DND-41 (cell line): ENCODE data around the gene PRKCZ.

Source experiments
- ATAC-seq: fragments of 200-7000 bp; cut with Tn5 transposase; 3 replicates; pipeline ENCODE4 v1.9.1; 2021; ENCODE audit warnings: low read depth; ENCODE audit not compliant: insufficient read depth
- DNase-seq: peaks from one replicate; pipeline ENCODE4 v3.0.0-alpha.2; 2020
- H2AFZ ChIP-seq: 2 replicates; pipeline ENCODE4 v1.6.0; 2012; ENCODE audit warnings: low read depth, low read length
- H3K27ac ChIP-seq: 2 replicates; pipeline ENCODE4 v1.5.1; 2012; ENCODE audit warnings: low read length, inconsistent platforms
- H3K27me3 ChIP-seq: fragments of 200-600 bp; sonication (generic); 2 replicates; pipeline ENCODE4 v1.6.0; 2012; ENCODE audit warnings: low read length, mild to moderate bottlenecking, inconsistent platforms; ENCODE audit not compliant: insufficient read depth, poor library complexity
- H3K36me3 ChIP-seq: 2 replicates; pipeline ENCODE4 v1.5.1; 2012; ENCODE audit warnings: low read length, inconsistent platforms; ENCODE audit not compliant: insufficient read depth
- H3K4me1 ChIP-seq: 2 replicates; pipeline ENCODE4 v1.5.1; 2012; ENCODE audit warnings: mild to moderate bottlenecking, low read length; ENCODE audit not compliant: insufficient read depth
- H3K4me2 ChIP-seq: 2 replicates; pipeline ENCODE4 v1.6.0; 2012; ENCODE audit warnings: mild to moderate bottlenecking, moderate library complexity, low read length, inconsistent platforms; ENCODE audit not compliant: insufficient read depth
- H3K4me3 ChIP-seq, 2 experiments: fragments of 200-600 bp in 1 of 2; shearing (Covaris generic) in 1 of 2; 2 replicates each; pipeline ENCODE4 v1.5.1; 2012 to 2016; ENCODE audit warnings: inconsistent platforms in 2 of 2, low read length in 2 of 2, mild to moderate bottlenecking in 2 of 2, low read depth in 1 of 2, moderate library complexity in 1 of 2
- H3K79me2 ChIP-seq: 2 replicates; pipeline ENCODE4 v1.6.0; 2012; ENCODE audit warnings: low read length, inconsistent platforms; ENCODE audit not compliant: insufficient read depth
- H3K9ac ChIP-seq: 2 replicates; pipeline ENCODE4 v1.6.0; 2012; ENCODE audit warnings: low read depth, mild to moderate bottlenecking, inconsistent platforms, low read length, moderate library complexity
- H3K9me3 ChIP-seq: 2 replicates; pipeline ENCODE4 v1.5.1; 2012; ENCODE audit warnings: low read length, moderate library complexity, mild to moderate bottlenecking, inconsistent platforms; ENCODE audit not compliant: insufficient read depth, severe bottlenecking
- H4K20me1 ChIP-seq: 2 replicates; pipeline ENCODE4 v1.6.0; 2012; ENCODE audit warnings: low read length; ENCODE audit not compliant: insufficient read depth
- CTCF ChIP-seq: IDR thresholded peaks from 2 replicates; pipeline ENCODE4 v1.5.1; 2012; ENCODE audit warnings: borderline replicate concordance, low read length, moderate library complexity, mild to moderate bottlenecking; ENCODE audit not compliant: poor library complexity, severe bottlenecking; ENCODE audit errors: extremely low read depth
- EZH2 ChIP-seq: IDR thresholded peaks from 3 replicates; pipeline ENCODE4 v1.6.1; 2012; ENCODE audit warnings: borderline replicate concordance, low read depth, mild to moderate bottlenecking, moderate library complexity, low read length, inconsistent platforms; ENCODE audit not compliant: severe bottlenecking

PRKCZ gene

GRCh38 chr1:2148691-2149090 is 98.5 kb downstream of the PRKCZ start:
- Histone ChIP-seq H2AFZ (no peak overlapping the region), H3K27me3 (peaks cover 11% of the 10 kb centered on the region), H3K36me3 (no peaks in the 10 kb centered on the region), H3K9me3 (no peaks in the 10 kb centered on the region), H3K4me1 (no peaks in the 10 kb centered on the region), H3K4me2 (no peak overlapping the region), H3K4me3 (no peak overlapping the region), H3K9ac (no peak overlapping the region), H3K27ac (no peak overlapping the region), H4K20me1 (peaks cover 10% of the 10 kb centered on the region; the same call in 1 of the 2 replicates), H3K79me2 (no peaks in the 10 kb centered on the region)
- ATAC-seq (peak; percentile 79), DNase-seq (peak; percentile 40)
- TF ChIP-seq EZH2 (no peak), CTCF (no peak)

GRCh38 chr1:2150801-2151200 is 100.6 kb downstream of the PRKCZ start:
- H2AFZ ChIP-seq = no peak overlapping the region
- no peaks in the 10 kb centered on the region for H3K36me3 ChIP-seq
- no peaks in the 10 kb centered on the region for H3K79me2 ChIP-seq
- H3K9ac ChIP-seq = no peak overlapping the region
- no peak overlapping the region for H3K27ac ChIP-seq
- TF ChIP-seq CTCF (no peak), EZH2 (no peak)
- H3K4me1 ChIP-seq = no peaks in the 10 kb centered on the region
- peaks cover 10% of the 10 kb centered on the region; the same call in 1 of the 2 replicates for H4K20me1 ChIP-seq
- no peak for ATAC-seq
- no peaks in the 10 kb centered on the region for H3K9me3 ChIP-seq
- H3K4me2 ChIP-seq = no peak overlapping the region
- peaks cover 11% of the 10 kb centered on the region for H3K27me3 ChIP-seq
- H3K4me3 ChIP-seq = no peak overlapping the region
- DNase-seq = no peak

- no peaks in the 10 kb centered on the region for H3K79me2 ChIP-seq
Observed at GRCh38 chr1:2151252-2151651, 101.0 kb downstream of the PRKCZ start.

More at GRCh38 chr1:2151252-2151651, 101.0 kb downstream of the PRKCZ start:
- no peak overlapping the region for H3K4me3 ChIP-seq
- peaks cover 11% of the 10 kb centered on the region for H3K27me3 ChIP-seq
- no peak overlapping the region for H3K9ac ChIP-seq
- ATAC-seq = no peak
- H3K27ac ChIP-seq = no peak overlapping the region
- no peaks in the 10 kb centered on the region for H3K36me3 ChIP-seq
- H3K4me1 ChIP-seq = no peaks in the 10 kb centered on the region
- no peak overlapping the region for H3K4me2 ChIP-seq
- H4K20me1 ChIP-seq = peaks cover 10% of the 10 kb centered on the region; the same call in 1 of the 2 replicates
- no peaks in the 10 kb centered on the region for H3K9me3 ChIP-seq
- no peak overlapping the region for H2AFZ ChIP-seq
- TF ChIP-seq CTCF = no peak
- no peak for TF ChIP-seq EZH2
- no peak for DNase-seq
